Heart left ventricle (tissue), 13 donors: Measurements from ENCODE around the gene SLC38A10.

Experiments used
- CTCF ChIP-seq, 12 donors: fragments of 200-600 bp; sonication (generic) in 4 of 12; IDR thresholded peaks; one replicate each; pipeline versions ENCODE4 v1.5.0 to v1.8.0; 2018 to 2022; ENCODE audit warnings: antibody characterized with exemption in 12 of 12, mild to moderate bottlenecking in 5 of 12
- POLR2A ChIP-seq, 2 donors: fragments of 450-650 bp; IDR thresholded peaks; one replicate each; pipeline ENCODE4 v1.6.1; 2017; ENCODE audit warnings: antibody characterized with exemption in 2 of 2, mild to moderate bottlenecking in 2 of 2, moderate library complexity in 2 of 2
- donor health status: ischemic (EF 13 %, LVEDD 7.1; RV severe dilation, severe dysfunction).
- donor health status: DM: no; HTN: yes; CAD: no.
- donor health status: DM: no; HTN: no; CAD: no.
- donor health status: ischemic (EF 25% LVEDD 6.9; RV normal size, moderate dysfunction).
- donor health status: ischemic (EF 25% LVEDD 5.7; RV mildly dilated, moderate dysfunction).
- donor health status: ischemic (EF 35%, LVEDD 5.7; RV mildly dilated, moderate dysfunction).
- donor health status: nonischemic (EF 11% LVEDD 7.7; RV severe dilation, severe dysfunction).
- donor health status: DM: yes; HTN: yes; CAD: no.
- donor health status: PGD.
- donor health status: ischemic (EF 29% LVEDD 5.4; RV normal size, mild dysfunction).
- donor health status: nonischemic (EF 23%, LVEDD 6.1; RV moderate dilation, normal function).

GRCh38 chr17:81322271-81323082, 27.4 kb upstream of the SLC38A10 start:
- TF ChIP-seq POLR2A (IDR thresholded peaks at IDR 0.05): no peak
- TF ChIP-seq CTCF (IDR thresholded peaks at IDR 0.05): peak in 8 of 12 donors; percentile 6 to 34 (median 21)
